PC-9 (cell line): ENCODE measurements around the gene LARP4.

Experiments used
- EZH2 ChIP-seq: fragments of 200-600 bp; sonication (generic); IDR thresholded peaks from 2 replicates; pipeline ENCODE4 v1.8.0; 2017; ENCODE audit warnings: antibody characterized with exemption, low read depth
- TF ChIP-seq, protein P1 (sequence below): fragments of 200-600 bp; sonication (generic); conservative IDR thresholded peaks from 2 replicates; pipeline ENCODE4 v1.6.1; 2017; ENCODE audit warnings: mixed run types, antibody characterized with exemption, mild to moderate bottlenecking, moderate library complexity

DNA sequence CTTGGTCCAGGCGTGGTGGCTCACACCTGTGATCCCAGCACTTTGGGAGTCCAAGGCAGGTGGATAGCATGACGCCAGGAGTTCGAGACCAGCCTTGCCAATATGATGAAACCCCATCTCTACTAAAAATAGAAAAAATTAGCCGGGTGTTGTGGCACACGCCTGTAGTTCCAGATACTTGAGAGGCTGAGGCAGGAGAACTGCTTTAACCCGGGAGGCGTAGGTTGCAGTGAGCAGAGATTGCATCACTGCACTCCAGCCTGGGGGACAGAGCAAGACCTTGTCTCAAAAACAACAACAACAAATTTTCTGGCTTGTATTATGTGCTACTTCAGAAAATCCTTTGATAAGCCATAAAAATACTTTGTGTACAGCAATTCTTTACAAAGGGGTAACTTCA lies 41.1 kb downstream of the LARP4 start:
- TF ChIP-seq, protein P1, sequence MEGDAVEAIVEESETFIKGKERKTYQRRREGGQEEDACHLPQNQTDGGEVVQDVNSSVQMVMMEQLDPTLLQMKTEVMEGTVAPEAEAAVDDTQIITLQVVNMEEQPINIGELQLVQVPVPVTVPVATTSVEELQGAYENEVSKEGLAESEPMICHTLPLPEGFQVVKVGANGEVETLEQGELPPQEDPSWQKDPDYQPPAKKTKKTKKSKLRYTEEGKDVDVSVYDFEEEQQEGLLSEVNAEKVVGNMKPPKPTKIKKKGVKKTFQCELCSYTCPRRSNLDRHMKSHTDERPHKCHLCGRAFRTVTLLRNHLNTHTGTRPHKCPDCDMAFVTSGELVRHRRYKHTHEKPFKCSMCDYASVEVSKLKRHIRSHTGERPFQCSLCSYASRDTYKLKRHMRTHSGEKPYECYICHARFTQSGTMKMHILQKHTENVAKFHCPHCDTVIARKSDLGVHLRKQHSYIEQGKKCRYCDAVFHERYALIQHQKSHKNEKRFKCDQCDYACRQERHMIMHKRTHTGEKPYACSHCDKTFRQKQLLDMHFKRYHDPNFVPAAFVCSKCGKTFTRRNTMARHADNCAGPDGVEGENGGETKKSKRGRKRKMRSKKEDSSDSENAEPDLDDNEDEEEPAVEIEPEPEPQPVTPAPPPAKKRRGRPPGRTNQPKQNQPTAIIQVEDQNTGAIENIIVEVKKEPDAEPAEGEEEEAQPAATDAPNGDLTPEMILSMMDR, result no peak
- TF ChIP-seq EZH2, result no peak
